ENCODE measurements around the gene AKAP8.
"Not testable (repeated sequence)": the region's sequence is repeated elsewhere in the genome, so short reads cannot be mapped to it uniquely, and the experiment has no call there.

- TF ChIP-seq CTCF, POLR2A (IDR thresholded peaks at IDR 0.05): not testable (repeated sequence)
Measured at GRCh38 chr19:15352535-15352934, 27.1 kb downstream of the AKAP8 start.
